AG04450 (cell line): ENCODE measurements around the gene LCN6. TPM values are rescaled to one million over a fixed set of nuclear protein-coding genes. Genes with fewer than 3 reads are reported as not detected.
"Not testable (repeated sequence)": the region's sequence is repeated elsewhere in the genome, so short reads cannot be mapped to it uniquely, and the experiment has no call there.

Experiments
- CTCF ChIA-PET: fragments of 300-600, 350-600 bp; formaldehyde crosslinking; extraction: SDS; loops from one replicate; lab custom pipeline; 2022; ENCODE audit warnings: antibody characterized with exemption, inconsistent platforms; lab: Charles Lee
- POLR2A ChIA-PET: fragments of 350-600 bp; formaldehyde crosslinking; extraction: SDS; loops from one replicate; lab custom pipeline; 2021; ENCODE audit warnings: antibody characterized with exemption, inconsistent platforms; lab: Yijun Ruan, JAX
- DNase-seq: peaks from one replicate; pipeline ENCODE4 v3.0.0-alpha.2; 2011; ENCODE audit warnings: low read depth, low spot score
- H3K27ac ChIP-seq: one replicate; pipeline ENCODE4 v1.5.1; 2012; ENCODE audit warnings: low read depth, low read length, control low read depth
- H3K27me3 ChIP-seq: one replicate; pipeline ENCODE4 v1.6.0; 2012; ENCODE audit warnings: low read length; ENCODE audit not compliant: control insufficient read depth, insufficient read depth
- H3K4me3 ChIP-seq: 2 replicates; pipeline ENCODE4 v1.5.1; 2011; ENCODE audit warnings: mild to moderate bottlenecking, low read depth, low read length, control low read depth
- H3K9me3 ChIP-seq: 2 replicates; pipeline ENCODE4 v1.5.1; 2012; ENCODE audit warnings: low read length; ENCODE audit not compliant: control insufficient read depth, insufficient read depth
- CTCF ChIP-seq: IDR thresholded peaks from 2 replicates; pipeline ENCODE4 v1.5.1; 2011; ENCODE audit warnings: low read depth, low read length, control low read depth, inconsistent platforms
- polyA plus RNA-seq: library from polyadenylated mRNA; depleted of rRNA; stranded (reverse); fragments of >200 nt; gene quantifications from 2 replicates; pipeline ENCODE4 v1.2.3, GENCODE V29; 2011

LCN6 gene
- polyA plus RNA-seq, 1 experiment, result not detected

GRCh38 chr9:136761545-136761981 lies 13.2 kb upstream of the LCN6 start:
- ChIA-PET CTCF (interaction anchor here (0.5 to 1.4 kb wide), 4 partner anchors 10 to 216 kb away, joined by 3 to 11 read pairs (median 5); no protein-coding TSS in a partner anchor), POLR2A (interaction anchor here (1.7 kb wide), 1 partner anchor 33 kb away, joined by 6 read pairs; no protein-coding TSS in a partner anchor)
- DNase-seq, result no peak
- Histone ChIP-seq H3K27me3 (peaks cover 12% of the 10 kb centered on the region), H3K9me3 (peaks cover 11% of the 10 kb centered on the region), H3K27ac (no peak overlapping the region), H3K4me3 (no peak overlapping the region)
- no peak for TF ChIP-seq CTCF

GRCh38 chr9:136760834-136761544 lies 12.7 kb upstream of the LCN6 start:
- not testable (repeated sequence) for H3K4me3 ChIP-seq, H3K27ac ChIP-seq
- peaks cover 12% of the 10 kb centered on the region for H3K27me3 ChIP-seq
- peaks cover 16% of the 10 kb centered on the region for H3K9me3 ChIP-seq
- peak; percentile 30 for DNase-seq
- TF ChIP-seq CTCF, result peak; percentile 78
- ChIA-PET POLR2A (interaction anchor here (1.7 kb wide), 1 partner anchor 33 kb away, joined by 6 read pairs; no protein-coding TSS in a partner anchor), CTCF (interaction anchor here (0.9 to 1.4 kb wide), 5 partner anchors 9 to 32 kb away, joined by 3 to 11 read pairs (median 3); no protein-coding TSS in a partner anchor)

- POLR2A ChIA-PET, result interaction anchor here (1.7 kb wide), 1 partner anchor 32 kb away, joined by 6 read pairs; no protein-coding TSS in a partner anchor
Measured at GRCh38 chr9:136760424-136760823, 12.1 kb upstream of the LCN6 start.

GRCh38 chr9:136759436-136760325 lies 11.4 kb upstream of the LCN6 start:
- POLR2A ChIA-PET, result no interaction called here
- CTCF ChIA-PET, result interaction anchor here (0.9 to 1.4 kb wide), 5 partner anchors 8 to 30 kb away, joined by 3 to 11 read pairs (median 3); no protein-coding TSS in a partner anchor

More at GRCh38 chr9:136760424-136760823, 12.1 kb upstream of the LCN6 start:
- H3K27me3 ChIP-seq, result peaks cover 12% of the 10 kb centered on the region
- no peak for DNase-seq
- H3K9me3 ChIP-seq, result peaks cover 22% of the 10 kb centered on the region
- CTCF ChIA-PET, result interaction anchor here (0.9 to 1.4 kb wide), 4 partner anchors 9 to 31 kb away, joined by 3 to 11 read pairs (median 3); no protein-coding TSS in a partner anchor
- H3K4me3 ChIP-seq, result no peak overlapping the region
- H3K27ac ChIP-seq, result no peak overlapping the region
- no peak for TF ChIP-seq CTCF

More at GRCh38 chr9:136759436-136760325, 11.4 kb upstream of the LCN6 start:
- no peak overlapping the region for H3K27ac ChIP-seq
- no peak for TF ChIP-seq CTCF
- H3K9me3 ChIP-seq, result peaks cover 29% of the 10 kb centered on the region
- H3K4me3 ChIP-seq, result no peak overlapping the region
- no peak for DNase-seq
- peaks cover 12% of the 10 kb centered on the region for H3K27me3 ChIP-seq
